Measurements from ENCODE around the gene PMEPA1. TPM values are rescaled to one million over a fixed set of nuclear protein-coding genes. Genes with fewer than 3 reads are reported as not detected.

Gene PMEPA1
- total and polyA plus RNA-seq, 2 donors, result 1.0 to 5.1 TPM

GRCh38 chr20:57600320-57601210, 109.2 kb downstream of the PMEPA1 start:
- no peak overlapping the region for H3K27ac ChIP-seq (ENCODE audit: low read depth in 1 of 2, low read length in 1 of 2)
- whole genome bisulfite sequencing, result 94% methylated on average over 13 of the region's 13 CpGs
- H3K9me3 ChIP-seq (ENCODE audit: control insufficient read depth in 2 of 2, insufficient read depth in 1 of 2, low read length in 1 of 2), result no peaks in the 10 kb centered on the region
- DNase-seq (ENCODE audit: low read depth in 6 of 9, low spot score in 9 of 9), result no peak
- no peaks in the 10 kb centered on the region for H3K36me3 ChIP-seq (ENCODE audit: control insufficient read depth in 2 of 2, insufficient read depth in 2 of 2, low read length in 1 of 2)
- no peak overlapping the region for H3K4me3 ChIP-seq (ENCODE audit: low read length in 2 of 2)
- peaks cover 0 to 4% of the 10 kb centered on the region in 2 donors for H3K4me1 ChIP-seq (ENCODE audit: control insufficient read depth in 2 of 2, insufficient read depth in 2 of 2, low read length in 2 of 2)
- peaks cover 0 to 19% of the 10 kb centered on the region in 2 donors for H3K27me3 ChIP-seq (ENCODE audit: control insufficient read depth in 2 of 2, insufficient read depth in 1 of 2, low read length in 1 of 2)

DNA sequence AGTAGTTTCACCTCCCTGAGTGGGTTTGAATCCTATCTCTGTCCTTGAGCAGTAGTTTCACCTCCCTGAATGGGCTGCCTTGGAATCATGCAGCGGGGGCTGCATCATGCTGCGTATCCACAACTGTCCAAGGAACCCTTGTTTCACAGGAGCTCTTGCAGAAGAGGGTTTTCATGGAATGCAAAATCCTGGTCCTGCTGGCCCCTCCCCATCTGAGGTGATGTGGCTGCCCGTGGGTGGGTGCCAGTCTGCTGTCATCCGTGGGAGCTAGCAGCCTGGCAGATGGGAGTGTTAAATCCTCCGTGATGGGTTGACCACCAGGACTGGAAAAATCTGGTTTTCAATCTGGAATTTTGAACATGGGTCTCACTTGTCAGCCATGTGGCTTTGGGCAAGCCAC, 111.3 kb downstream of the PMEPA1 start:
- Histone ChIP-seq H3K36me3 (ENCODE audit: control insufficient read depth in 2 of 2, insufficient read depth in 2 of 2, low read length in 1 of 2) (no peaks in the 10 kb centered on the region), H3K27ac (ENCODE audit: low read depth in 1 of 2, low read length in 1 of 2) (no peak overlapping the region), H3K4me3 (ENCODE audit: low read length in 2 of 2) (no peak overlapping the region), H3K4me1 (ENCODE audit: control insufficient read depth in 2 of 2, insufficient read depth in 2 of 2, low read length in 2 of 2) (peaks cover 0 to 4% of the 10 kb centered on the region in 2 donors), H3K9me3 (ENCODE audit: control insufficient read depth in 2 of 2, insufficient read depth in 1 of 2, low read length in 1 of 2) (no peaks in the 10 kb centered on the region), H3K27me3 (ENCODE audit: control insufficient read depth in 2 of 2, insufficient read depth in 1 of 2, low read length in 1 of 2) (peaks cover 0 to 32% of the 10 kb centered on the region in 2 donors)
- no peak for DNase-seq (ENCODE audit: low read depth in 6 of 9, low spot score in 9 of 9)
- 93% methylated on average over 5 of the region's 5 CpGs for WGBS

Other genes with a start within 250 kb of the PMEPA1 start
- gene CTCFL, start 184.9 kb downstream of the PMEPA1 start, total RNA-seq, result 0.05 TPM
- 0.07 TPM for gene CTCFL, start 184.9 kb downstream of the PMEPA1 start, polyA plus RNA-seq
- gene PCK1, start 148.9 kb downstream of the PMEPA1 start, total RNA-seq, result 0.19 TPM
- 0.30 TPM for gene PCK1, start 148.9 kb downstream of the PMEPA1 start, polyA plus RNA-seq
- gene ZBP1, start 89.6 kb downstream of the PMEPA1 start, total RNA-seq, result 2.0 TPM
- 3.4 TPM for gene ZBP1, start 89.6 kb downstream of the PMEPA1 start, polyA plus RNA-seq

All from thymus (tissue), 11 donors.